SU-DHL-6 (cell line): ENCODE data around the gene SBNO2.

ENCODE experiments used
- CTCF ChIP-seq: fragments of 200-600 bp; sonication (generic); IDR thresholded peaks from one replicate; pipeline ENCODE4 v1.5.1; 2017; ENCODE audit warnings: antibody characterized with exemption, mild to moderate bottlenecking, low read length, moderate library complexity; ENCODE audit not compliant: insufficient read depth, poor library complexity, severe bottlenecking
- EZH2phosphoT487 ChIP-seq: fragments of 200-600 bp; sonication (generic), shearing (Covaris generic); conservative IDR thresholded peaks from 2 replicates; pipeline ENCODE4 v1.6.1; 2018; ENCODE audit warnings: mild to moderate bottlenecking, antibody characterized with exemption, low read length, moderate library complexity, mixed read lengths

- TF ChIP-seq CTCF (no peak), EZH2phosphoT487 (no peak)
These were observed 80.7 kb downstream of the SBNO2 start for GRCh38 chr19:1093330-1093729.
